NCI-H2081 (cell line): ENCODE data around the gene MED4.

Experiments used
- DNase-seq, 2 experiments: peaks; one replicate each; lab custom pipeline; 2025; lab: John Stamatoyannopoulos, UW

The MED4 gene

DNA sequence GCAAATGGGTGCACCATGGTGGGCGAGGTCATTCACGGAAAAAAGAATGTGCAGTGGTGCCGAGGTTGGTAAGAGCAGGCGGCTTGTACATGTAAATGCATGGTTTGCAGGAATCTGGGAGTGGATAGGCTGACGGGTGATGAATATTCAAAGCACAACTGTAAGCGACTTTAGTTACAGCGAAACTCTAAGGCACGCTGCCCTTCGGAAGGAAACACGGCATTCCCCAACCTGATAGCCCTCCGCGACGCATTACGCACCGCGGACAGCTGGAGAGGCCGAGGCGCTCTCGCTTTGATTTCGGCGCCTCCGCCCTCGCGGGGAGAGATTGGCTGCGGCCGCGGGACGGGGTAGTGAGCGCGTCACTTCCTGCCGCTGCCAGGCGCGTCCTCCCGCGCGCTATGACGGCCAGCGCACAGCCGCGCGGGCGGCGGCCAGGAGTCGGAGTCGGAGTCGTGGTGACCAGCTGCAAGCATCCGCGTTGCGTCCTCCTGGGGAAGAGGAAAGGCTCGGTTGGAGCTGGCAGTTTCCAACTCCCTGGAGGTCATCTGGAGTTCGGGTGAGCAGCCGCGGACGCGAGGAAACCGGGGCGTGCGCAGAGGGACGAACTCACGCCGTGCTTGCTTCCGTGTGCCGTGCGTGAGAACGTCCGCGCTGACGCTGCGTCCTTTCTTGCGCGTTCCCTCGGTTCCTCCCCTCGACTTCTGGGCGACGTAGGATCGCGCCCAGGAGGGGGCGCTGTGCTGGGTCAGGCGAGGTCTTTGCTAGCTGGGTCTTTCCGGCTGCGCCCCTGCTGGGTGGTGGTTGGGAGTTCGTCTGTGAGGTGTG is 57.3 kb downstream of the MED4 start, which contains the start of gene NUDT15:
NUDT15 (plus strand) TSS at position 381 of the 828 bp plus-strand sequence; CDS start at position 402, 21 bp downstream.
- peak; percentile 92 to 95 for DNase-seq

- DNase-seq: no peak
Observed at GRCh38 chr13:48029859-48030258, 65.0 kb downstream of the MED4 start.

GRCh38 chr13:48028066-48028465 is 66.8 kb downstream of the MED4 start:
- DNase-seq: no peak
